HG03025 (cell line): Measurements from ENCODE around the gene CD300H.

ENCODE experiments used
- ATAC-seq: cut with Tn5 transposase; IDR thresholded peaks from one replicate; pipeline ENCODE4 v1.9.1; 2021; ENCODE audit warnings: mild to moderate bottlenecking, moderate library complexity; ENCODE audit not compliant: unreplicated experiment, low FRiP score

CD300H gene

DNA sequence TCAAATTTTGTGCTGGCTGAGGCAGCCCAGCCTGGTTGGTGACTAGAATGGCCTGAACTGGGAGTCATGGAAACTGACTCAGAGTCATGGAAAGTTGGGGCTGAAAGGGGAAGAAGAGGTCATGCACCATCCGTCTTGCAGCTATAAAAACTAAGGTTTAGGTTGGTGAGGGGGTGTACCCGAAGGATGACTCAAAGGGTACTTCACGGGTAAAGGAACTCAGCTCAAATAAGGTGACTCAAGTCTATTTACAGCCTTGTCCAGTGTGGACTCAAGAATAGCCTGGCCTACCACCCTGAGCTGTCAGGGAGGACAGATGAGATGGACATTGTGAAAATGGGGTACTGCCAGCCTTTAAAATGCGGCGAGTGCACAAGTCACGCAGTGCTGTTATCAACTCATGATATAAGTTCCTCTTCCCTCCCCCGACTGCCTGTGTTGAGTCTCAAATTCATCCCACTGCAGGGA lies 54.7 kb downstream of the CD300H start:
- ATAC-seq: no peak

DNA sequence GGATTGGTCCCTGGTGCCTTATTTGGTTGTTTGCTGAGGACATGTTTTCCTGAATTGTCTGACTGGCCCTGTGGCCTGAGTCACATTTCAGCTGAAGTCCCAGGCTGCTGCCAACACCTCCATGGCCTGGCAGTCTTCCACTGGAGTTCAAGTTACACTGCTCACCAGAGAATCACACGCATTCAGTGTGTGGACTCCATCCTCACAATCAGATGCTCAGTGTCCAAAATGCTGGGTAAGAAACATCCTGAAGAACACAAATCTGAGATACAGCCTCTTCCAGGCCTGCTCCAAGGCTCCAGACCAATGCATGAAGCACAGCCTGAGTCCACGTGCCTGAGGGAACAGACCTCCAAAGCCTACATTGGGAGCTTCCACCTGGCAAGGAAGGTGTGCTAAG lies 55.3 kb downstream of the CD300H start:
- no peak for ATAC-seq
